NT2/D1 (cell line): ENCODE measurements around the gene TIAM2.

Source experiments
- SUZ12 ChIP-seq: IDR thresholded peaks from 2 replicates; pipeline ENCODE4 v1.6.1; 2011; ENCODE audit not compliant: insufficient read length, insufficient read depth; ENCODE audit errors: extremely low read depth
- YY1 ChIP-seq: IDR thresholded peaks from 2 replicates; pipeline ENCODE4 v1.6.1; 2011; ENCODE audit not compliant: insufficient read length, insufficient read depth

- TF ChIP-seq YY1: no peak
- TF ChIP-seq SUZ12: no peak
Measured at GRCh38 chr6:155132617-155133016, 137.5 kb downstream of the TIAM2 start.
